Endothelial cell of hepatic sinusoid (primary cell): ENCODE measurements around the gene CALM1.

ENCODE experiments used
- in situ Hi-C: cut with HindIII; loops from 2 replicates; pipeline ENCODE4 v1.10.0; 2017; ENCODE audit warnings: low sequenced_read_pairs

Gene CALM1

GRCh38 chr14:90396341-90397339 lies at the start of gene CALM1:
TSS of gene CALM1 (plus strand) at chr14:90397029. CDS start at chr14:90397231, 202 bp downstream.
- in situ Hi-C loops, result no loop called here

GRCh38 chr14:90348270-90348669 lies 48.6 kb upstream of the CALM1 start:
- in situ Hi-C loops, result no loop called here

DNA sequence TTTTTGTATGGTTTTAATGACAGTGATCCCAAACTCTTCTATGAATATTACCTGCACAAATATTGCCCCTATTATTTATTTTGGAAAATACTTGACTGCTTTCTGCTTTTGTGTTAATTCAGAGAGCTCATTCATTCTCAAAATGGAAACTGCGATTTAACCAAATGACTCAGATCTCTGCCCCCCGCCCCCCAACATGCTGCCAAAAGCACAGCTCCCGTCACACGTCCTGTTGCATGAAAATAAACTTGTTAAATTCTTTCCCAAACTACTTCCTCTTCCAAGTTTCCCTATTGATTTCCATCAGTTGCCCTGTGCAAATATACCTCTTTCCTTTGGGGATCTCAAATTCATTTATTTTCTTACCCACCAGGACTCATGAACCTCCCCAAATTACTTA lies 47.1 kb upstream of the CALM1 start:
- in situ Hi-C loops, result no loop called here

DNA sequence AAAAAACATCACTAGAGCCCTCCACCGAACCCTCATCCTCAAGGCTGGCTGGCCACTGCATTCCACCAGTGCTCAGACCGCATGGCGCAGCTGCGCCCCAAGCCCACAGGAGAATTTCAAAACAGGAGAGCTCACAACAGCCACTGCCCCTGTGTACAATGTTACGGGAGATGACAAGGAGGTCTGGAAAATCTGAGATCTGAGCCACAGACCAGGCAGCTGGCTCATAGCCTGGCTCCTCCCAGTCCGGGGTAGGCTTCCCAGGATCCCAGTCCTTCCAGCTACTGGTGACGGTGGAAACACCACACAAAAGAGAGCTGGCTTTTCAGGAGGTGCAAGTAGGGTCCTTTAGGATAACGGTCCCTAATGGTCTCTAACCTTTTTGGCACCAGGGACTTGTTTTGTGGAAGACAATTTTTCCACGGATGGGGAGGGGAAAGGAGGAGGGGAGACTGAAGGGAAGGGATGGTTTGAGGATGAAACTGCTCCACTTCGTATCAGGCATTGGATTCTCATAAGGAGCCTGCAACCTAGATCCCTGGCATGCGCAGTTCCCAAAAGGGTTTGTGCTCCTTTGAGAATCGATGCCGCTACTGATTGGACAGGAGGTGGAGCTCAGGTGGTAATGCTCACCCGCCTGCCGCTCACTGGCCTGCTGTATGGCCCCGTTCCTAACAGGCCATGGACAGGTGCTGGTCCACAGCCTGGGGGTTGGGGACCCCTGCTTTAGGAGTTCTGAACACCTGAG lies 42.1 kb upstream of the CALM1 start:
- in situ Hi-C loops, result no loop called here

DNA sequence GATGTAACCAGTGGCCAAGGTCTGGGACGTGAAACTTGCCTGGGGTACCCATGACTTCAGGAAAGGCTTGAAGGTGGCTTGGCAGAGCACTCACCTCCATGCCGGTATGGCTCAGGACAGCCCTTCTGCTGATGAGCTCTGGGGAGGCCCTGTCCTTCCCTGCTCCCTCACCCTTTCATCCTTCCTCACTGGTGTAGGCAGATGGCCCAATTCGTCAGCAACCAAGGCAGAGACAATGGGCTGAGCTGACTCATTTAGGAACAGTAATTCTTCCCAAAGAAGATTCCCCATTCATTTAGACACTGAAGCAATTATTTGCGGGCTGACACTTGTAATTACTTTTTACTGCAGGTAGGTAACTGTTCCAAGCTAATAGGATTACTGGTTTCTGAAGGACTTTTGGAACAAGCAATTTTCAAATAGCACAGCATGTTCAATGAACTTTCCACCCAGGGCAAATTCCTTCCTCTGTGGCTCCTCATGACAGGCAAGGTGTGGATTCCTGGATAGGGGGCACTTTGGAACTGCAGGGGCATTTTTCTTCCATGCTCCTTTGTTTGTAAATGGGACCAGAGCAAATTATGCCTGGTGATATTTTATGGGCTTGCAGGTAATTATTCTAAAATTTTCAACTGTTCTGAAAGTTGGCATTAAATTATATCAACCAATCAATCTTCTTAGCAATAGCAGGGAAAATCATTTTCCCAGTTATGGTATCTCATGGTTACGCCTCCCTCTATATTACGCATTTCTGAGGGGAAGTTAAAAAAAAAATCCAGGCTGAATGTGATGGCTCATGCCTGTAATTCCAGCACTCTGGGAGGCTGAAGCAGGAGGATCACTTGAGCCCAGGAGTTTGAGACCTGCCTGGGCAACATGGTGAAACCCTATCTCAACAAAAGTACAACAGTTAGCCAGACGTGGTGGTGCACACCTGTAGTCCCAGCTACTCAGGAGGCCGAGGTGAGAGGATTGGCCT lies 41.0 kb upstream of the CALM1 start:
- in situ Hi-C loops, result no loop called here

DNA sequence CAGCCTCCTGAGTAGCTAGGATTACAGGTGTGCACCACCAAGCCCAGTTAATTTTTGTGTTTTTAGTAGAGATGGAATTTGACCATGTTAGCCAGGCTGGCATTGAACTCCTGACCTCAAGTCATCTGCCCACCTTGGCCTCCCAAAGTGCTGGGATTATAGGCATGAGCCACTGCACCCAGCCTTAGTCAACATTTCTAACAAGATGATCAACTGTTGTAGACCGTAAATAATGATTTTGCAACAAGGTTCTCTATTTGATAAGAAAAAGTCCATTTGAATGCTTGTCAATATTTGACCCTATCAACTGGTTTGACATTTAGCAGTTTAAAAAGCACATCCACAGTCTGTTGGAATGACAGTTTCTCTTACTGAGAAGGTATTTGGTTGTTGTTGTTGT lies 39.9 kb upstream of the CALM1 start:
- in situ Hi-C loops, result no loop called here

GRCh38 chr14:90358359-90358758 lies 38.5 kb upstream of the CALM1 start:
- in situ Hi-C loops, result no loop called here

- in situ Hi-C loops, result no loop called here
Measured at GRCh38 chr14:90361865-90362557, 34.8 kb upstream of the CALM1 start.

GRCh38 chr14:90362558-90362896 lies 34.3 kb upstream of the CALM1 start:
- in situ Hi-C loops, result no loop called here

DNA sequence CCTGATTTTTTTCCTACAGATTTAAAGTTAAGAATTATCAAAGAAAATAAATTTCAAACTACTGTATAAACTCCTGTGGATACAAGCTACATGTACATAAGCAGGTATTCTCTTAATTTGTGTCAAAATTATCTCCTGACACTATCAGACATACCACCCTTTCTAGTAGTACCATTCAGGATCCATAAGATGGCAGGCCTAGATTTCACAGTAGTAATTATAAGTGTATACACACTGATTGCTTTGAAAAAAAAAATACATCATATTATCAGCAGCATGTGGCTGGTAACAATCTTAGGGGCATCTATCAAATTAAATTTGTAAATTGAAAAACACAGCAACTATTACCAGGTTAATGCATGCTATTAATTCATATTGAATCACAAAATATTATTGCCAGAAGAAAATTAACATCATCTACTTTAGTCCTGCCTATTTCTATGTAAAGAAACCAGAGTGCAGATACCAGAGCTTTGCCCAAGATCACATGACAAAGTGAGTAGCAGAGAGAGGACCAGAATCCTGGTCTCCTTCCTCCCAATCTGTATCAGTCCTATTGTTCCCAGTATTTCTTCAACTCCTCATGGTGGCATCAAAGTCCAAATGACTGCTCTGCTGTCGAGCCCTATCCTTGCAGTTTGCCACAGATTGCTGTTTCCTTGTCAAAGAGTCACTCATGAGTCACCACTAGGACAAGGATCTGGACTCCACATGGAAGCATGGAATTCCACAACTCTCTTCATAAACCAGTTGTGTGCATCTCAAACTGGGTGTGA lies 27.7 kb upstream of the CALM1 start:
- in situ Hi-C loops, result no loop called here

DNA sequence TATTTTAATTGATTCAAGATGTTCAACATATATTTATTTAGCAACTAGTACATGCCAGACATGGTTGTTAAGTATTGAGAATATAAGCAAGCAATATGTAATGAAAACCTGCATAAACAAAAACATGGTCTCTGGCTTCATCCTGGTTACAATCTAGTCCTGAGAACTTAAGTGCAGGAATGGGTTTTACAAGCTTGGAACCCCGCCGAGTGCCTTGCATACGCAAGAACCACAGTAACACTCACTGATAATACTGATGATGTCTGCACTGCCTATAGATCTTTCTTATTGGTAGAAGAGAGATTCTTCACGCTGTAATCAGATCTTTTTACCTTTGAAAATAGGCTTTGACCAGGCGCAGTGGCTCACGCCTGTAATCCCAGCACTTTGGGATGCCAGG lies 22.9 kb upstream of the CALM1 start:
- in situ Hi-C loops, result no loop called here

GRCh38 chr14:90374813-90375212 lies 22.0 kb upstream of the CALM1 start:
- in situ Hi-C loops, result no loop called here

- in situ Hi-C loops, result no loop called here
Measured at GRCh38 chr14:90375934-90376333, 20.9 kb upstream of the CALM1 start.

DNA sequence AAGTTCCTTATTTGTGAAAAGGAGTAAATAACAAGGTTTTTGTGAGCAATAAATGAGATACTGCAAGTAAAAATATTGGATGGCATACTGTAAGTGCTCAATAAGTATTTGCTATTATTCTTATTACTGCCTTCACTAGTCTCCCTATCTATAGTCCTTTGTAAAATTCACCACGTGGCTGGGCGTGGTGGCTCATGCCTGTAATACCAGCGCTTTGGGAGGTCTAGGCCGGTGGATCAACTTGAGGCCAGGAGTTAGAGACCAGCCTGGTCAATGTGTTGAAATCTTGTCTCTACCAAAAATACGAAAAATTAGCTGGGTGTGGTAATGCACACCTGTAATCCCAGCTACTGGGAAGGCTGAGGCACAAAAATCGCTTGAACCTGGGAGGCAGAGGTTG lies 18.6 kb upstream of the CALM1 start:
- in situ Hi-C loops, result no loop called here

- in situ Hi-C loops, result no loop called here
Measured at GRCh38 chr14:90379106-90379505, 17.7 kb upstream of the CALM1 start.

GRCh38 chr14:90381011-90381786 lies 15.6 kb upstream of the CALM1 start:
- in situ Hi-C loops, result no loop called here

DNA sequence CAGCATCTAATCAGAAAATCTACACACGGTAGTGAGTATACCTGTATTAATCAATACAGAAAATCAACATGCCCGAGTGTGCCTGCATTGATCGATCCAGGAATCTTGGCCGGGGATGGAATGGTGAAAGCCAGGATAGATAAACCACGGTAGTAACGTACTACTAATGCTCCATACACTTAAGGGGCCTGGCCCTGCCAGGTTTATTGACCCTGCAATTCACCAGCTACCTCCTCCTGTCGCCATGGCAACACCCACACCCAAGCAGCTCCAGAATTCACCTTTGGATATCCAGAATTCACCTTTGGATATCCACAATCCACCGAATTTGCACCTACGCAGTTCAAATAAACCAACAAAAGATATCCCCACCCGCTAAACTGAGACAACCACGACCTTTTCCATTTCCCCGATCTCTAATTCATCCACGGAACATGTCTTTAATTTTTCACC lies 14.8 kb upstream of the CALM1 start:
- in situ Hi-C loops, result no loop called here

GRCh38 chr14:90382491-90383125 lies 14.2 kb upstream of the CALM1 start:
- in situ Hi-C loops, result no loop called here
